BE2C (cell line): ENCODE data around the gene CSPG4.

Source experiments
- DNase-seq: peaks from one replicate; pipeline ENCODE4 v3.0.0-alpha.2; 2020
- H3K27me3 ChIP-seq: fragments of 250-450 bp; sonication (Bioruptor Pico); 2 replicates; pipeline ENCODE4 v1.5.1; 2020; ENCODE audit warnings: mild to moderate bottlenecking
- H3K36me3 ChIP-seq: fragments of 250-450 bp; sonication (Bioruptor Pico); 2 replicates; pipeline ENCODE4 v1.5.1; 2020; ENCODE audit warnings: mild to moderate bottlenecking
- H3K4me1 ChIP-seq: fragments of 250-450 bp; sonication (Bioruptor Pico); 2 replicates; pipeline ENCODE4 v1.5.1; 2020
- H3K4me3 ChIP-seq: 2 replicates; pipeline ENCODE4 v1.5.1; 2011; ENCODE audit warnings: low read depth, low read length
- H3K9me3 ChIP-seq: fragments of 250-450 bp; sonication (Bioruptor Pico); 2 replicates; pipeline ENCODE4 v1.5.1; 2020
- TF ChIP-seq, protein P1 (sequence below): IDR thresholded peaks from 2 replicates; pipeline ENCODE4 v1.5.1; 2012; ENCODE audit warnings: mild to moderate bottlenecking, low read depth, low read length

CSPG4 gene

GRCh38 chr15:75669879-75670212 is 42.8 kb downstream of the CSPG4 start:
- peaks cover 16% of the 10 kb centered on the region for H3K4me1 ChIP-seq
- no peak for DNase-seq
- TF ChIP-seq, protein P1, sequence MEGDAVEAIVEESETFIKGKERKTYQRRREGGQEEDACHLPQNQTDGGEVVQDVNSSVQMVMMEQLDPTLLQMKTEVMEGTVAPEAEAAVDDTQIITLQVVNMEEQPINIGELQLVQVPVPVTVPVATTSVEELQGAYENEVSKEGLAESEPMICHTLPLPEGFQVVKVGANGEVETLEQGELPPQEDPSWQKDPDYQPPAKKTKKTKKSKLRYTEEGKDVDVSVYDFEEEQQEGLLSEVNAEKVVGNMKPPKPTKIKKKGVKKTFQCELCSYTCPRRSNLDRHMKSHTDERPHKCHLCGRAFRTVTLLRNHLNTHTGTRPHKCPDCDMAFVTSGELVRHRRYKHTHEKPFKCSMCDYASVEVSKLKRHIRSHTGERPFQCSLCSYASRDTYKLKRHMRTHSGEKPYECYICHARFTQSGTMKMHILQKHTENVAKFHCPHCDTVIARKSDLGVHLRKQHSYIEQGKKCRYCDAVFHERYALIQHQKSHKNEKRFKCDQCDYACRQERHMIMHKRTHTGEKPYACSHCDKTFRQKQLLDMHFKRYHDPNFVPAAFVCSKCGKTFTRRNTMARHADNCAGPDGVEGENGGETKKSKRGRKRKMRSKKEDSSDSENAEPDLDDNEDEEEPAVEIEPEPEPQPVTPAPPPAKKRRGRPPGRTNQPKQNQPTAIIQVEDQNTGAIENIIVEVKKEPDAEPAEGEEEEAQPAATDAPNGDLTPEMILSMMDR = no peak
- no peak overlapping the region for H3K4me3 ChIP-seq
- no peaks in the 10 kb centered on the region for H3K27me3 ChIP-seq
- H3K36me3 ChIP-seq = no peaks in the 10 kb centered on the region
- no peaks in the 10 kb centered on the region for H3K9me3 ChIP-seq

DNA sequence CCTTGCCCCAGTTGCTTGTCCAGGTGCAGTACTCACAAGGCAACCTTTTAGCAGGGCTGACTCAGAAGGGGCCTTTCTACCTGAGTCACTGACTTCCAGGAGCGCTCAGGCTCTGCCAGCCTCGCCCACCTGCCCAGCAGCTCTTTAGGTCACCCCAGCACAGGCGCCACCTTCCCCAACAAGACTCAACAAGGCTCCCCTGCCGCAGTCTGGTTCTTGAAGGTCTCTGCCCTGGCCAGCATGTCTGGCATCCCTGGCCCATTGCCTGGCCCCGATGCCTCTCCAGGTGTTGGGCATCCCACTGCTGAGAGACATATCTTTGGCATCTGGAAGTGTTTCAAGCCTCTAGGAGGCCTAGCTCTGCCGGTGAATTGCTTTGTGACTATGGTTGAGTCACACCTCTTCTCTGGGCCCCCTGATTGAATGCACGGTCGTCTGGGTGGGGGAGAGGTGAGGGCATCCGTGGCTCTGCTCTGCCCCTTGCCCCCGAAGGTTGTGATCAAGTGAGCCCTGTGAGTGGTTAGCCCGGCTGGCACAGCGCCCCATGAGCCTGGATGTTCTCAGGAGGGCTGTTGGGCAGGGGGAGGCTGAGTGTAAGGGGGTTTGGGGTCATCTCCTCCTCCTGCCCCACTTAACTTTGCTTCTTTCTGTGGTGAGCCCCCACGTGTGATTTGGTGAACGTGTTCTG is 43.3 kb downstream of the CSPG4 start:
- no peak for DNase-seq
- Histone ChIP-seq H3K4me1 (peaks cover 16% of the 10 kb centered on the region), H3K27me3 (no peaks in the 10 kb centered on the region), H3K4me3 (no peak overlapping the region), H3K36me3 (no peaks in the 10 kb centered on the region), H3K9me3 (no peaks in the 10 kb centered on the region)
- TF ChIP-seq, protein P1 = no peak

DNA sequence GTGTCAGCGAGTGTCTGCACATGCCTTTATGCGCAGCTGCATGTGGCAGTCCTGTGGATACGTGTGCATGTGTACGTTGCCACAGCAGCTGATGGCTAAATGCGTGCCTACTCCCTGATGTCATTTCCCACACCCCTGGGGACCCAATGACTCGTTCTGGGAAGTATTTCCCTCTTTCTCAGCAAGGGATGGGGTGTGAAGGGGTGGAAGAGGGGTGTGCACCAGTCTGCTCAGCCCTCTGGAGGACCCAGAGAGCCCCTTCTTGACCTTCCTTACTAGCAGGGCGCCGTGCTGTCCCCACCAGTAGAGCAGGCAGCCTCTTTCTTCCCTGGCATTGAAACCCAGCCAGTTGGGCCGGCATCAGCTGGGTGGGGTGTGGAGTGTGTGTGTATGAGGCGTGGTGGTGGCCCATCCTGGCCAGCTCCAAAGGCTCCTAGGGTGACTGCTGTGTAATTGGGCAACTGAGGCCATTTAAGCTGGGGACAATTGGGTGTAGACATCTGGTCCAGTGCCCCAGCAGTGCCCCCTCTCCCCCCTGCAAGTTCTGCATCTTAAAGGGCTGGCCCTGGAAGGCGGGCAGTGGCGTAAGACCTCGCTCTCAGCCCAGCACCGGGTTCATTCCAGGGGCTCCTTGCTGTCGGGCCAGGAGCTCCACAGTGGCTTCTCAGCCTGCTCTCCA is 45.7 kb downstream of the CSPG4 start:
- DNase-seq = no peak
- H3K4me3 ChIP-seq = no peak overlapping the region
- TF ChIP-seq, protein P1 = no peak

DNA sequence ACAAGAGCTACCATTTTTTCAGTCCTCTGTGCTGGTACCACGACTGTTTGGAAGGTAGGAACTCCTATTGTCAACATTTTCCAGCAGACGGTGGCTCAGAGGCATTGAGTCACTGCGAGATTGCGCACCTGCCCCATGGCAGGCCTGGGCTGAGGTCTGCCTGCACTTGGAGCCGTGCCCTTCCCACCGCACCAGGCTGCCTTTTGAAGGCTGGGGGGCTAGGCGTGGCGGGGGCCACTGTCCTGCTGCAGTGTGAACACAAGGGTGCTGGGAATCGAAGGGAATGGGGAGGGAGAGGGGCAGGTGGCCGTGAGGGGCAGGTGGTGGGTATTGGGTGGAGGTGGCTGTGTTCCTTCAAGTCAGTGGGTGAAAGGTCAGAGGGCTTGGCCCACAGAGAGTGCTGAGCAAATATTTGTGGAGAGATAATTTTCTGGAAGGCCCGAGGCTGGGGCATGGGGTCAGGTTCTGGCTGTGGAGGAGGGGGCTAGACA is 48.7 kb downstream of the CSPG4 start:
- Histone ChIP-seq H3K9me3 (no peaks in the 10 kb centered on the region), H3K36me3 (no peaks in the 10 kb centered on the region), H3K27me3 (no peaks in the 10 kb centered on the region), H3K4me1 (peaks cover 12% of the 10 kb centered on the region), H3K4me3 (no peak overlapping the region)
- TF ChIP-seq, protein P1 = no peak
- DNase-seq = no peak

More for the DNA sequence above, 45.7 kb downstream of the CSPG4 start:
- H3K9me3 ChIP-seq = no peaks in the 10 kb centered on the region
- H3K27me3 ChIP-seq = no peaks in the 10 kb centered on the region
- H3K4me1 ChIP-seq = no peaks in the 10 kb centered on the region
- no peaks in the 10 kb centered on the region for H3K36me3 ChIP-seq

- TF ChIP-seq, protein P1 = no peak
- no peaks in the 10 kb centered on the region for H3K9me3 ChIP-seq
- H3K36me3 ChIP-seq = no peaks in the 10 kb centered on the region
- no peaks in the 10 kb centered on the region for H3K27me3 ChIP-seq
- no peak overlapping the region for H3K4me3 ChIP-seq
- DNase-seq = no peak
- peaks cover 12% of the 10 kb centered on the region for H3K4me1 ChIP-seq
Measured at GRCh38 chr15:75662823-75663519, 49.7 kb downstream of the CSPG4 start.

DNA sequence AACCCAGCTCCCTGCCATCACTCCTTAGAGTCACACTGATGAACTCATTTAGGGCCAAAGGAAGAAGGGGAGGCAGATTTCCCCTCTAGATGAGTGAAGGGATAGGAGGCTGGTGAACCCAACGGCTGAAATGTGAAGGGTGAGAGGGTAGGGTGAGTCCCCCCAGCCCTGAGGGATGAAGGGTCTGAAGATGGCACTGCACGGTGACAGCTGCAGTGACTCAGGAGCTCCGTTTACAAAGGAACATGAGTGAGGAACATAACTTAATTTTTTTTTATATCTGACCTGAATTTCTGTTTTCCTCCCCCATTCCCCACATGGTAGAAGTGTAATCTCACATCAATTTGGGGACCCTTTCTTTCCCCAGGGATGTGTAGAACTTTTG is 50.9 kb downstream of the CSPG4 start:
- H3K9me3 ChIP-seq = no peaks in the 10 kb centered on the region
- peaks cover 12% of the 10 kb centered on the region for H3K4me1 ChIP-seq
- no peak overlapping the region for H3K4me3 ChIP-seq
- no peak for DNase-seq
- H3K36me3 ChIP-seq = no peaks in the 10 kb centered on the region
- no peaks in the 10 kb centered on the region for H3K27me3 ChIP-seq
- TF ChIP-seq, protein P1 = no peak
